Umbilical cord (tissue), 2 donors: Measurements from ENCODE around the gene FAAP24. TPM values are rescaled to one million over a fixed set of nuclear protein-coding genes. Genes with fewer than 3 reads are reported as not detected.
"Not testable (repeated sequence)": the region's sequence is repeated elsewhere in the genome, so short reads cannot be mapped to it uniquely, and the experiment has no call there.

Experiments used
- DNase-seq: peaks from one replicate; pipeline ENCODE4 v3.0.0-alpha.2; 2015; ENCODE audit warnings: low spot score
- total RNA-seq: library from RNA; depleted of rRNA; stranded (reverse); fragments of >200 nt; gene quantifications from one replicate; pipeline ENCODE4 v1.2.3, GENCODE V29; 2014; ENCODE audit warnings: low replicate concordance; ENCODE audit not compliant: insufficient read depth

Gene FAAP24
- total RNA-seq, 1 donor from 2014 or later: 0.96 TPM

DNA sequence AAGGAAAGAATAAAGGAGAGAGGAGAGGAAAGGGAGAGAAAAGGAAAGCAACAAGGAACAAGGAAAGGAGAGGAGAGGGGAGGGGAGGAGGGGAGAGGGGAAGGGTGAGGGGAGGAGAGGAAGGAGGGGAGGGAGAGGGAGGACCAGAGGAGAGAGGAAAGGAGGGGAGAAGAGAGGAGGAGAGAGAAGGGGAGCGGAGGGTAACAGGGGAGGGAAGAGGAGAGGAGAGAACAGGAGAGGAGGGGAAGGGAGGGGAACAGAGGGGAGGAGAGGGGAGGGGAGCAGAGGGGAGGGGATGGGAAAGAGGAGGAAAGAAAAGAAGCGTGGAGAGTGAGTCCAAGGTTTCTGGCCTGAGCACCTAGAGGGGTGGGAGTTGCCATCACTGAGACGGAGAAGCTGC, 26.7 kb downstream of the FAAP24 start:
- DNase-seq: no peak

DNA sequence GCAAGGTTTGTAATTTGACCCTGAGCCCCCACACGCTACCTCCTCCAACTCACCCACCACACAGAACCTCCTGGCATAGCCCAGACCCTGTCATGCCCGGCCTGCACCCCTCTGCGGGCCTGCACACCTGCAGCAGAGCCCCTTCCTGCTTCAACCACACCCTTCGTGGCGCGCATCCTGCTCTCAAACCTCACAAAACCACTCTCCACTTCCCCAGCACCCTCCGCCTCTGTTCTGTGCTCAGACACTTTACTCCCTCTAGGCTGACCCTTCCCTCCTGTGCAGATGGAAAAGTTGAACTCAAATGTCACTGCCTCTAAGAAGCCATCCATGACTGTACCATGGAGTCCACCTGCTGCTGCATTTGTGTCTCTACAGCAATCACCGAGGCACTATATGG, 28.5 kb downstream of the FAAP24 start:
- DNase-seq: no peak

DNA sequence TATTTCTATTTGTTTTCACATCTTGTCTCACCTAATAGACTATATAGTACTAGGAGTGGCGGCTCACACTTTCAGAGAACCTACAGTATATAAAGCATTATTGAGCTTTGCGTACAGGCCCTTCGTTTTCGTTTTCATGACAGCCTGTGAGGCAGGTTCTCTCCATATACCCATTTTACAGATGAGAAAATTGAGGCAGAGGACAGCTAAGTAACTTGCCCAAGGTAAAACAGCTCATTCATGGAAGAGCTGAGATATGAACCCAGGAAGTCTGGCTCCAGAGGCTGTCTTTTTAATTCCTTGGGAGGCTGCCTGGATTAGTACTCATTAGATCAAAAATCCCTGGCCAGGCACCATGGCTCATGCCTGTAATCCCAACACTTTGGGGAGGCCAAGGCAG, 28.9 kb downstream of the FAAP24 start:
- DNase-seq: no peak

DNA sequence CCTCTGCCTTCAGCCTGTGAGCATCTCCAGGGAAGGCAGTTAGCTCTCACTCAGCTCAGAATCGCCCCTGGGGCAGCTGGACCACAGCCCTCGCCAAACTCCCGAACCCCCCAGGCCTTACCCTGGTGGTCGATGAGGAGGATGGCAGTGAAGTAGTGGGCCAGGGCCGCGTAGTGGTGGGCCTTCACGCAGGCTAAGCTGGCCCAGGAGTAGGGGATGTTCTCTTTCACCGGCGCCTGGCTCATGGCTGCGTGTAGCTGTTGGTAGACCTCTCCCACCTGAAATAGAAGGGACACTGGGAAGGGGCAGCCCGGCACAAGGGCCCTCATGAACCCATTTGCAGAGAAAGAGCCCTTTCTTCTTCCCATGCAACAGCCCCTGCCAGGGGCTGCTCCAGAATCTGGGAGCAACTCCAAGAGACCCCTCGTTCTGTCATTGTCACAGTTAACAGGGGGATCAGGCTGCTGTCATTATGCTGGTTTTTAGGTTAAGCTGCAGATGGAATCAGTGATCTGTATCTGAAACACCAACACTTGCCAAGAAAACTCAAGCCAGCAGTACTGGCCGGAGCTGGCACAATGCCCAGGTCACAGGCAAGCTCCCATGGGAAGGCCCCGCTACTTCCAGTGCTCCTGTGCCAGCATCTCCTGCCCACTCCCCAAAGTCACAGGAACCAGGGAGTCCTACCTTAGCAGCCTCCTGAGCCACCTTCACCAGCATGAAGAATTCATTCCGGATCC, 30.3 kb downstream of the FAAP24 start:
- DNase-seq: not testable (repeated sequence)

DNA sequence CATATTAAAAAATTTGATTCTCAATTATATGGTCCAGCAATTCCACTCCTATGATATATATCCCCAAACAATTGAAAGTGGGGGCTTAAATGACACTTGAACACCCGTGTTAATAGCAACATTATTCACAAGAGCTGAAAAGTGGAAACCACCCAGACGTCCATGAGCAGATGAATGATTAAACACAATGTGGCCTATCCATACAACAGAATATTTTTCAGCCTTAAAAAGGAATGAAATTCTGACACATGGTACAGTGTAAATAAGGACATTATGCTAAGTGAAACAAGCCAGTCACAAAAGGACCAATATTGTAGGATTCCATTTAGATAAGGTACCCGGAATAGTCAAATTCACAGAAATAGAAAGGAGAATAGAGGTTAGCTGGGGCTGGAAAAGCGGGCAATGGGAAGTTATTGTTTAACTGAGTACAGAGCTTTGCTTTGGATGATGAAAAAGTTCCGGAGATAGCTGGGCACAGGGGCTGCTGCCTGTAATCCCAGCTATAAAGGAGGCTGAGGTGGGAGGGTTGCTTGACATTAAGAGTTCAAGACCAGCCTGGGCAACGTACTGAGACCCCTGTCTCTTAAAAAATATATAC, 31.5 kb downstream of the FAAP24 start:
- not testable (repeated sequence) for DNase-seq

DNA sequence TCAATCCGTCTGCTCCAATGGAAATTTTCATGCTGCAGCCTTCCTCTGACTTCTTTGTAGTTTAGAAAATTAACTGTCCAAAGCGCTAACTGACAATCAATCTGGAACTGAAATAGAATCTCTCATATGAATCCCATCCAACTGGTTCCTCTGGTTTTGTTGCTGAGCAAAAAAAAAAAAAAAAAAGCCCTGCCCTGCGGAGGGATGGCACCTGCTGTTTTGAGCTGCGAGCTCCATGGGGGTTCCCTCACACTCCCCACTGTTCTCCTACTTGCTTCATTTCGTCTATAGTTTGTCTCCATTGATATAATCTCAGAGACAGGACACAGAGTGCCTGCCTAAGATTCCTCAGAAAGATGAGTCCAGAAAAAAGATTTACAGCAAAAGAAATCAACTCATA, 33.4 kb downstream of the FAAP24 start:
- DNase-seq: peak; percentile 57

DNA sequence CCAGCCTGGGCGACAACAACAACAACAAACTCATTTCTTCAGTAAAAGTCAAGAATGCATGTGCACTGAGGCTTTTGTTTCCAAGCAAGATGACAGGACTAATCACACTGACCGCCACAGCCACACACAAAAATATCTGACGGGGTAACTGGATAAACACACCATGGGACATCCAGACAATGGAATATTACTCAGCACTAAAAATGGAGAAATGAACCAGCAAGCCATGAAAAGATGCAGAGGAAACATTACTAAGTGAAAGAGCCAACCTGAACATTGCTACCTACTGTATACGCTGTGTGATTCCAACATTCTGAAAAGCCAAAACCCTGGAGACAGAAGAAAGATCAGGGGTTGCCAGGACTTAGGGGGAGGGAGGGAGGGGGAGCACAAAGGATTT, 36.7 kb downstream of the FAAP24 start:
- DNase-seq: no peak

DNA sequence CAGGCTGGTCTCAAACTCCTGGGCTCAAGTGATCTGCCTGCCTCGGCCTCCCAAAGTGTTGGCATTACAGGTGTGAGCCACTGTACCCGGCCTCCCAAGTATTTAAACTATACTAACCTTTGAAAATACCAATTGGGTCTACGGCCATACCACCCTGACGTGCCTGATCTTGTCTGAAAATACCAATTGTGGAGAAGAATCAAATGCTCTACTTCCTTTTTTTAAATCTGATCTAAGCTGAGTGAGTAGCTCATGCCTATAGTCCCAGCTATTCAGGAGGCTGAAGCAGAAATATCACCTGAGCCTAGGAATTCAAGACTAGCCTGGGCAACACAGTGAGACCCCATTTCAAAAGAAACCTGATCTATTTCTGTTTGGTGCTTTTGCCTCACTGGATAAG, 38.8 kb downstream of the FAAP24 start:
- DNase-seq: peak; percentile 9

DNA sequence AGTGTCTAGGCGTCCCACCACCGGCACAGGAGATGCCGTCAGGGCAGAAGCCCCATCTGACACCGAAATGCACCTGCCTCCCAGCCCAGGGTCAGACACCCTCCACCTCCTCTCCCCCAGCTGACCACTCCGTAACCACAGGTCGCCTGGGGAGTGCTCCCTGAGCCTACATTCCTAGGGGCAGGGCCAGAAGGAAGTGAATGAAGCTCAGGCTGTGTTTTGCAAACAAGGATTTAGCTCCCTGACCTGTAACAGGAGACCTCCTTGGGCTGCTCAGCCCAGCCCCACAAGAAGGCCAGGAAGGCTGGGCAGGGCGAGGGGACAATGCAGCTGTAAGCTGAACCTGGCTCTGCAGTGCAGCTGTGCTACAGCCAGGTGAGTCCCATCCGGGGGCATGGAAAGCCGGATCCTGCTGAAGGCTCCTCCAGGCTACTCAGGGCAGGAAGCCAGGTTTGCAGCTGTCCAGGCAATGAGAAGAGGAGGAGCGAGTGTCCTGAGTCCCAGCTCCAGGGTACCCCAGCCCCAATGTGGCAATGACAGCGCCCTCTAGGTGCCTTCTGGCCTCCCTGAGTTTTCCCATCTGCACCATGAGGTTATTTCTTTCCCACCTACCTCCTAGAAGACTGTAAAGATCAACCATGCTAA, 50.6 kb downstream of the FAAP24 start:
- DNase-seq: no peak

DNA sequence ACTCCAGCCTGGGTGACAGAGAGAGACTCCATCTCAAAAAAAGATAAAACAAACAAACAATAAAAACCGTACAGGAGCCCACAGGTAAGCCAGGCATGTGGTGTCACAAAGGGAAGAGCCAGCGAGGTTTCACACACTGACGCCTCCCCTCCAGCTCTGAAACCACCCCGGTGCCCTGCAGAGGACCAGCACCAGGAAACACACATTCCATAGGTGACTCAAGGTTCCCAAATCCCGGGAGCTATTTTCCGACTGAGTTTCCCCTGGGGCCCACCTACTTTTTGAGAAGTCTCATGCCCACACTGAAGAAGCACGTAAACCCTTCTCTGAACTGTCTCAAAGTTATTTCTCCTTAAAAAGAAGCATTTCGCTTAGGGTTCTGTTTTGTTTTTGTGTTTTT, 52.4 kb downstream of the FAAP24 start:
- DNase-seq: no peak

DNA sequence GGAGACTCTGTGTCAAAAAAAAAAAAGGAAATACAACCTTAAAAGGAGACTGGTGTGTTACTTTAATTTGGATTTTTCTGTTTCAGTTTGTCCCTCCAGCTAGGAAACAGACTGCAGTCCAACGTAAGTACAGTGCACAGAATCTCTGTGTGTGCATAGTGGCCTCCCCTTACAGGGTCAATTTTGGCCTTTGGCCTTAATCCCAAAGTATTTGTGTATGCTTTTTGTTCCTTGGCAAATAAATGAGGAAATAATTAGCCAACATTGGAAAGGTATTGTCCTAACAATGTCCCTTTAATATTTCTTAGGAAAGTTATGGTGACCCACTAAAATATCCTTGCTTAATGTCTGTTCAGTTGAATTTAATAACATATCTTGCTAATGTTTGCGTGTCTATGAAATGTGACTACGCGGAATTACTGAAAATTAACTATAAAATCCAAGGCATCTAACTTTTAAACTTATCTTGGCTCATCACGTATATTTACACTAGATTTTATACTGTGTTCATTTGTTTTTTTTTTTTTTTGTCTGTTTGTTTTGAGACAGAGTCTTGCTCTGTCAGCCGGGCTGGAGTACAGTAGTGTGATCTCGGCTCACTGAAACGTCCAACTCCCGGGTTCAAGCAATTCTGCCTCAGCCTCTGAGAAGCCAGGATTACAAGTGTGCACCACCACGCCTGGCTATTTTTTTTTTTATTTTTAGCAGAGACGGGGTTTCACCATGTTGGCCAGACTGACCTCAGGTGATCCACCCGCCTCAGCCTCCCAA, 53.6 kb downstream of the FAAP24 start:
- not testable (repeated sequence) for DNase-seq

DNA sequence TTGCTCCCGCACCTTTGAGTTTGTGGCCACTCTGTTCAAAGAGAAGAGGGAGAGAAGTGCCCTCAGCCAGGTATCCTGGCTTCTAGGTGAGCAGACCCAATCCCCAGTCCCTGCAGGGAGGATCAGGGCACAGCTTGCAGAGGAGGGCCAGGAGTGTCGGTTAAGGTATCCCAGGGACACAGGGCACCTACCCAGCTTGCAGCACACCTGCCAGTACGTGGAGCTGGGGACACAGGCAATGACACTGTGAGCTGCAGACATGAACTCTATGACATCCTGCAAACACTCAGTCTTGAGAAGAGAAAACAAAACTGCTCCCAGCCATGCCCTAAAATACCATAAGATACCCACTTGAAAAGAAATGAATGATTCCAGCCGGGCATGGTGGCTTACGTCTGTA, 54.6 kb downstream of the FAAP24 start:
- DNase-seq: not testable (repeated sequence)

Other genes with a start within 250 kb of the FAAP24 start
- not detected for gene SLC7A9, start 102.5 kb upstream of the FAAP24 start, total RNA-seq
- 5.8 TPM for gene CEP89, start 284 bp upstream of the FAAP24 start, total RNA-seq
- 4.1 TPM for gene RHPN2, start 92.6 kb downstream of the FAAP24 start, total RNA-seq
- gene GPATCH1, start 108.9 kb downstream of the FAAP24 start, total RNA-seq: 13.7 TPM
- not detected for gene WDR88, start 159.9 kb downstream of the FAAP24 start, total RNA-seq
- 12.5 TPM for gene LRP3, start 222.1 kb downstream of the FAAP24 start, total RNA-seq